Measurements from ENCODE around the gene NSFL1C. TPM values are rescaled to one million over a fixed set of nuclear protein-coding genes. Genes with fewer than 3 reads are reported as not detected.

The NSFL1C gene
- total and polyA plus RNA-seq, 2 experiments from 2014 or later, result 48.9 to 92.2 TPM

DNA sequence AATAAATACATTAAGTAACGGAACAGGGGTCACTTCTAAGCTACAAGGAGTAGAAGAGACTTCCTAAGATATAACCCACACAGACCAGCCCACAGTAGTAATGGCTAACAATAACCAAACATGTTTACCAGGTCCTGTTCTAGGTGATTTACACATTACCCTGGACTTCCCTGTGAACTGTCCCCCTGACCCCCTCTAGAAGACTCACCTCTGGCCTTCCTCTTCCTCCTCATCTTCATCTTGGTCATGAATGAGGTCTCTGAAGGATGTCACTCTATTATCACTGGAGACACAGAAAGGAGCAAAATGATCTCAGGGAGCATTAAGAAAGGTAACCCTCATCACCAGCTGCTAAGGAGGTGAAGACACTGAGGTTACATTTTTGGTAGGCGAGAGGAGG lies 8.7 kb downstream of the NSFL1C start (continued):
- TF ChIP-seq, protein P1, sequence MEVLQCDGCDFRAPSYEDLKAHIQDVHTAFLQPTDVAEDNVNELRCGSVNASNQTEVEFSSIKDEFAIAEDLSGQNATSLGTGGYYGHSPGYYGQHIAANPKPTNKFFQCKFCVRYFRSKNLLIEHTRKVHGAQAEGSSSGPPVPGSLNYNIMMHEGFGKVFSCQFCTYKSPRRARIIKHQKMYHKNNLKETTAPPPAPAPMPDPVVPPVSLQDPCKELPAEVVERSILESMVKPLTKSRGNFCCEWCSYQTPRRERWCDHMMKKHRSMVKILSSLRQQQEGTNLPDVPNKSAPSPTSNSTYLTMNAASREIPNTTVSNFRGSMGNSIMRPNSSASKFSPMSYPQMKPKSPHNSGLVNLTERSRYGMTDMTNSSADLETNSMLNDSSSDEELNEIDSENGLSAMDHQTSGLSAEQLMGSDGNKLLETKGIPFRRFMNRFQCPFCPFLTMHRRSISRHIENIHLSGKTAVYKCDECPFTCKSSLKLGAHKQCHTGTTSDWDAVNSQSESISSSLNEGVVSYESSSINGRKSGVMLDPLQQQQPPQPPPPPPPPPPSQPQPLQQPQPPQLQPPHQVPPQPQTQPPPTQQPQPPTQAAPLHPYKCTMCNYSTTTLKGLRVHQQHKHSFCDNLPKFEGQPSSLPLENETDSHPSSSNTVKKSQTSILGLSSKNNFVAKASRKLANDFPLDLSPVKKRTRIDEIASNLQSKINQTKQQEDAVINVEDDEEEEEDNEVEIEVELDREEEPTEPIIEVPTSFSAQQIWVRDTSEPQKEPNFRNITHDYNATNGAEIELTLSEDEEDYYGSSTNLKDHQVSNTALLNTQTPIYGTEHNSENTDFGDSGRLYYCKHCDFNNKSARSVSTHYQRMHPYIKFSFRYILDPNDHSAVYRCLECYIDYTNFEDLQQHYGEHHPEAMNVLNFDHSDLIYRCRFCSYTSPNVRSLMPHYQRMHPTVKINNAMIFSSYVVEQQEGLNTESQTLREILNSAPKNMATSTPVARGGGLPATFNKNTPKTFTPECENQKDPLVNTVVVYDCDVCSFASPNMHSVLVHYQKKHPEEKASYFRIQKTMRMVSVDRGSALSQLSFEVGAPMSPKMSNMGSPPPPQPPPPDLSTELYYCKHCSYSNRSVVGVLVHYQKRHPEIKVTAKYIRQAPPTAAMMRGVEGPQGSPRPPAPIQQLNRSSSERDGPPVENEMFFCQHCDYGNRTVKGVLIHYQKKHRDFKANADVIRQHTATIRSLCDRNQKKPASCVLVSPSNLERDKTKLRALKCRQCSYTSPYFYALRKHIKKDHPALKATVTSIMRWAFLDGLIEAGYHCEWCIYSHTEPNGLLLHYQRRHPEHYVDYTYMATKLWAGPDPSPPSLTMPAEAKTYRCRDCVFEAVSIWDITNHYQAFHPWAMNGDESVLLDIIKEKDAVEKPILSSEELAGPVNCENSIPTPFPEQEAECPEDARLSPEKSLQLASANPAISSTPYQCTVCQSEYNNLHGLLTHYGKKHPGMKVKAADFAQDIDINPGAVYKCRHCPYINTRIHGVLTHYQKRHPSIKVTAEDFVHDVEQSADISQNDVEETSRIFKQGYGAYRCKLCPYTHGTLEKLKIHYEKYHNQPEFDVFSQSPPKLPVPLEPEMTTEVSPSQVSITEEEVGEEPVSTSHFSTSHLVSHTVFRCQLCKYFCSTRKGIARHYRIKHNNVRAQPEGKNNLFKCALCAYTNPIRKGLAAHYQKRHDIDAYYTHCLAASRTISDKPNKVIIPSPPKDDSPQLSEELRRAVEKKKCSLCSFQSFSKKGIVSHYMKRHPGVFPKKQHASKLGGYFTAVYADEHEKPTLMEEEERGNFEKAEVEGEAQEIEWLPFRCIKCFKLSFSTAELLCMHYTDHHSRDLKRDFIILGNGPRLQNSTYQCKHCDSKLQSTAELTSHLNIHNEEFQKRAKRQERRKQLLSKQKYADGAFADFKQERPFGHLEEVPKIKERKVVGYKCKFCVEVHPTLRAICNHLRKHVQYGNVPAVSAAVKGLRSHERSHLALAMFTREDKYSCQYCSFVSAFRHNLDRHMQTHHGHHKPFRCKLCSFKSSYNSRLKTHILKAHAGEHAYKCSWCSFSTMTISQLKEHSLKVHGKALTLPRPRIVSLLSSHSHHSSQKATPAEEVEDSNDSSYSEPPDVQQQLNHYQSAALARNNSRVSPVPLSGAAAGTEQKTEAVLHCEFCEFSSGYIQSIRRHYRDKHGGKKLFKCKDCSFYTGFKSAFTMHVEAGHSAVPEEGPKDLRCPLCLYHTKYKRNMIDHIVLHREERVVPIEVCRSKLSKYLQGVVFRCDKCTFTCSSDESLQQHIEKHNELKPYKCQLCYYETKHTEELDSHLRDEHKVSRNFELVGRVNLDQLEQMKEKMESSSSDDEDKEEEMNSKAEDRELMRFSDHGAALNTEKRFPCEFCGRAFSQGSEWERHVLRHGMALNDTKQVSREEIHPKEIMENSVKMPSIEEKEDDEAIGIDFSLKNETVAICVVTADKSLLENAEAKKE (CRISPR knock-in tag; IDR thresholded peaks at IDR 0.05), result no peak
- no peak for TF ChIP-seq CREB1 (CRISPR knock-in tag; IDR thresholded peaks at IDR 0.05; ENCODE audit: low read depth)

DNA sequence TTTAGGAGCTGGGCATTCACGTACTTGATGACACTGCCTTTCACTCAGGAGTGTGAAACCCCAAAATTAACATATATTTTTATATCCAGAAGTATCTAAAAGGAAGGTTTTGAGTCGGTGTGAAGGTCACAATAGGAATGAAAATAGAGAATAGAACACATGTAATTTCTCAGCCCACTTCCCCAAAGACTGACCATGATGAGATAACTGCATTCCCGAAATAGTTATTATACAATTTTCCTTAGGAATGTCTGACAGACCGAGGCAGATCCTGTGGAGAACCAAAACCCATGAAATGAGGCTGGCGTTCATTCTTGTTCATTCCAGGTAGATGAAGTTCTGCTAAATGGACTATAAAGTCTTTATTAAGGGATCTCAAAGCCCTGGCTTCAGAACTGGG lies 10.3 kb downstream of the NSFL1C start:
- no peaks in the 10 kb centered on the region for H3K27me3 Mint-ChIP-seq (ENCODE audit: insufficient read depth, low read depth, poor library complexity)
- H3K27me3 ChIP-seq (ENCODE audit: insufficient read depth), result no peaks in the 10 kb centered on the region
- H3K4me1 Mint-ChIP-seq, result no peaks in the 10 kb centered on the region
- no peak overlapping the region for H3K27ac ChIP-seq (ENCODE audit: low read depth)
- H4K20me1 ChIP-seq (replicated peaks; ENCODE audit: insufficient read depth), result peaks cover 19% of the 10 kb centered on the region; the same call in 1 of the 2 replicates
- H3K4me3 ChIP-seq, result no peak overlapping the region
- no peaks in the 10 kb centered on the region for H3K9me2 ChIP-seq (ENCODE audit: insufficient read depth)
- H3K36me3 ChIP-seq (ENCODE audit: insufficient read depth), result peaks cover 61% of the 10 kb centered on the region
- H3K79me2 ChIP-seq (replicated peaks; ENCODE audit: insufficient read depth), result peaks cover 15% of the 10 kb centered on the region
- no peak overlapping the region for H3K4me2 ChIP-seq
- peaks cover 73% of the 10 kb centered on the region for H3K36me3 Mint-ChIP-seq (ENCODE audit: low read depth)
- ATAC-seq (no peak), DNase-seq (ENCODE audit: low spot score) (no peak)
- H3K4me1 ChIP-seq (ENCODE audit: insufficient read depth), result no peaks in the 10 kb centered on the region
- H3K4me3 Mint-ChIP-seq, result no peak overlapping the region
- no peak overlapping the region for H2AFZ ChIP-seq
- H3K27ac Mint-ChIP-seq, result no peak overlapping the region
- H3K9me3 Mint-ChIP-seq, result peaks cover 5% of the 10 kb centered on the region; the same call in 2 of the 3 replicates
- H3F3A ChIP-seq (replicated peaks; ENCODE audit: low read depth), result no peaks in the 10 kb centered on the region
- TF ChIP-seq EZH2 (IDR thresholded peaks at IDR 0.05; ENCODE audit: low read depth, unreplicated experiment) (no peak), JUNB (IDR thresholded peaks at IDR 0.05; ENCODE audit: unreplicated experiment) (no peak), STAT1 (IDR thresholded peaks at IDR 0.05; ENCODE audit: unreplicated experiment) (no peak), REST (IDR thresholded peaks at IDR 0.05; ENCODE audit: unreplicated experiment) (no peak)
- TF ChIP-seq, protein P1 (CRISPR knock-in tag; IDR thresholded peaks at IDR 0.05), result no peak
